ENCODE measurements around the gene HEPH. TPM values are rescaled to one million over a fixed set of nuclear protein-coding genes. Genes with fewer than 3 reads are reported as not detected.

HEPH gene
- total and polyA plus RNA-seq, 9 of the 15 experiments (the other 6 are each of a cell fraction or from before 2014, with no cell fraction given): 22.4 to 67.6 (median 42.9) TPM

GRCh38 chrX:66203114-66203513 is 39.1 kb downstream of the HEPH start (continued):
- TF ChIP-seq ZNF395 (CRISPR knock-in tag; IDR thresholded peaks at IDR 0.05) (no peak), ARID4B (CRISPR knock-in tag; IDR thresholded peaks at IDR 0.05) (no peak), PATZ1 (CRISPR knock-in tag; IDR thresholded peaks at IDR 0.05; ENCODE audit: borderline replicate concordance) (no peak), XRCC5 (IDR thresholded peaks at IDR 0.05; ENCODE audit: low read depth, low read length) (no peak), TSHZ1 (CRISPR knock-in tag; IDR thresholded peaks at IDR 0.05) (no peak), ZBTB26 (CRISPR knock-in tag; IDR thresholded peaks at IDR 0.05) (no peak), POLR3G (IDR thresholded peaks at IDR 0.05; ENCODE audit: extremely low read depth, insufficient read length, insufficient replicate concordance) (no peak), HOXB6 (CRISPR knock-in tag; IDR thresholded peaks at IDR 0.05; ENCODE audit: borderline replicate concordance) (no peak), HMG20A (CRISPR knock-in tag; conservative IDR thresholded peaks at IDR 0.05) (no peak), BCOR (IDR thresholded peaks at IDR 0.05) (no peak), ATF7 (IDR thresholded peaks at IDR 0.05) (no peak), SMAD2 (IDR thresholded peaks at IDR 0.05; ENCODE audit: low read depth, low read length) (no peak)
